ENCODE measurements around the gene ZBTB1.
"Not testable (repeated sequence)": the region's sequence is repeated elsewhere in the genome, so short reads cannot be mapped to it uniquely, and the experiment has no call there.

ZBTB1 gene

GRCh38 chr14:64501411-64502171 lies 3.0 kb upstream of the ZBTB1 start:
- no peak for DNase-seq

GRCh38 chr14:64502456-64502855 lies 2.1 kb upstream of the ZBTB1 start:
- DNase-seq, result no peak

- peak; percentile 25 for DNase-seq
Measured at GRCh38 chr14:64502887-64503433, 1.6 kb upstream of the ZBTB1 start.

GRCh38 chr14:64503434-64504309 lies 898 bp upstream of the ZBTB1 start, which contains the start of gene ZBTB25:
Gene ZBTB25, minus strand, starts transcription at chr14:64503838. Its CDS starts 13,305 bp downstream, at chr14:64490533.
- peak; percentile 95 for DNase-seq

- DNase-seq, result peak; percentile 82
Measured at GRCh38 chr14:64504897-64505794, 576 bp downstream of the ZBTB1 start.

GRCh38 chr14:64506721-64507120 lies 2.2 kb downstream of the ZBTB1 start:
- no peak for DNase-seq

GRCh38 chr14:64507376-64508156 lies 3.0 kb downstream of the ZBTB1 start:
- peak; percentile 39 for DNase-seq

- no peak for DNase-seq
Measured at GRCh38 chr14:64508215-64508776, 3.7 kb downstream of the ZBTB1 start.

GRCh38 chr14:64509036-64509435 lies 4.5 kb downstream of the ZBTB1 start:
- no peak for DNase-seq

- DNase-seq, result peak; percentile 66
Measured at GRCh38 chr14:64510825-64511671, 6.5 kb downstream of the ZBTB1 start.

- no peak for DNase-seq
Measured at GRCh38 chr14:64513271-64513670, 8.7 kb downstream of the ZBTB1 start.

GRCh38 chr14:64515053-64515452 lies 10.5 kb downstream of the ZBTB1 start:
- DNase-seq, result no peak

- no peak for DNase-seq
Measured at GRCh38 chr14:64516969-64517368, 12.4 kb downstream of the ZBTB1 start.

GRCh38 chr14:64517667-64518066 lies 13.1 kb downstream of the ZBTB1 start:
- DNase-seq, result not testable (repeated sequence)

GRCh38 chr14:64518229-64518628 lies 13.7 kb downstream of the ZBTB1 start:
- DNase-seq, result no peak

GRCh38 chr14:64520699-64521098 lies 16.1 kb downstream of the ZBTB1 start:
- no peak for DNase-seq

- no peak for DNase-seq
Measured at GRCh38 chr14:64522591-64523355, 18.2 kb downstream of the ZBTB1 start.

GRCh38 chr14:64525354-64525753 lies 20.8 kb downstream of the ZBTB1 start:
- DNase-seq, result no peak

GRCh38 chr14:64531567-64531966 lies 27.0 kb downstream of the ZBTB1 start:
- no peak for DNase-seq
